Measurements from ENCODE around the gene ERCC6L2.

ERCC6L2 gene

DNA sequence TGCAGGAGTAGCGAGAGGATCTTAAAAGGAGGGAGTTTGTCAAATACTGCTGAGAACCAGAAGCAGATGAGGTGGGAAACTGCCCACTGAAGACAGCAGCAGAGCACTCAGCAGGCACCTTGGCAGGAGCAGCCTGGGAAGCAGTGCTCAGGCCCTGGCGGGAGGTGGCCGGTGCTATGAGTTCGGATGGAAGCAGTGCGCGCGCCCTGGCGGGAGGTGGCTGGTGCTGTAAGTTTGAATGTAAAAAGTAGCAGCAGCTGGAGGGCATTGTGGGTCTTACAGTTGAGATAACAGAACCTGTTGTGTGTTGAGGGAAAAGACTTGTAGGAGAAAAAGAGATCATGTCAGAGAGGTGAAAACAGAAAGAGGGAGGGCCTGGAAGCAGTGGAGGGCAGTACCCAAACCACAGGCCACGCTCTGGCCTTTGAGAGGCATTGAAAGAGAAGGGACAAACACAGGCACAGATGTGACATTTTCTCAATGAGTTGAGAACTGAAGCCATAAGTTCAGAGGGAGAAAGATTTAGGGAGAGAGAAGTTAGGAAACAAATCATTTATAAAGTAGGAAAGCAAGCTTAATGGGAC, 130.9 kb downstream of the ERCC6L2 start:
- no peak overlapping the region for H3K27ac ChIP-seq (ENCODE audit: low read depth, low read length)
- H3K36me3 ChIP-seq (ENCODE audit: control insufficient read depth, insufficient read depth, low read length), result peaks cover 7% of the 10 kb centered on the region
- no peaks in the 10 kb centered on the region for H3K4me1 ChIP-seq (ENCODE audit: control insufficient read depth, insufficient read depth, low read length)
- no peak overlapping the region for H3K9ac ChIP-seq (ENCODE audit: low read length)
- no peak overlapping the region for H3K4me3 ChIP-seq (ENCODE audit: low read length)
- no peaks in the 10 kb centered on the region for H3K27me3 ChIP-seq (ENCODE audit: control insufficient read depth, insufficient read depth, low read length)

DNA sequence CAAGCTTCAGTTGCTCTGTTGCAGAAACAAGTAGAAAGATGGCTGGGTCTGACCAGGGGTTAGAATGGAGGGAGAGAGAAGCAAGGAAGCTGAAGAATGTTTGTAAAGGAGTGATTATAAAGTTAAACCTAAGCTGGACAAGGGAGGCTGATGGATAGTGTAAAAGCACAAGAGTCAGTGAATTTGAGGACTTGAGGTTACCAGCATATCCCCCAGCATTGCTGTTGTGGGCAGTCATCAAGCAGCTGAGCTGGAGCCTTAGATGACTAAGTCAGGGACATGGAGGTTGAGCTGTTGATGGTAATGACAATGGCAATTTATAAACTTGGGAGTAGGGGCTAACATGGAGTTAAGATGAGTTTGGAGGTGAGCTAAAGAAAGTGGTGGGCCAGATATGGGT, 131.5 kb downstream of the ERCC6L2 start:
- no peak overlapping the region for H3K27ac ChIP-seq (ENCODE audit: low read depth, low read length)
- no peaks in the 10 kb centered on the region for H3K27me3 ChIP-seq (ENCODE audit: control insufficient read depth, insufficient read depth, low read length)
- no peak overlapping the region for H3K4me3 ChIP-seq (ENCODE audit: low read length)
- peaks cover 7% of the 10 kb centered on the region for H3K36me3 ChIP-seq (ENCODE audit: control insufficient read depth, insufficient read depth, low read length)
- H3K4me1 ChIP-seq (ENCODE audit: control insufficient read depth, insufficient read depth, low read length), result no peaks in the 10 kb centered on the region
- H3K9ac ChIP-seq (ENCODE audit: low read length), result no peak overlapping the region

DNA sequence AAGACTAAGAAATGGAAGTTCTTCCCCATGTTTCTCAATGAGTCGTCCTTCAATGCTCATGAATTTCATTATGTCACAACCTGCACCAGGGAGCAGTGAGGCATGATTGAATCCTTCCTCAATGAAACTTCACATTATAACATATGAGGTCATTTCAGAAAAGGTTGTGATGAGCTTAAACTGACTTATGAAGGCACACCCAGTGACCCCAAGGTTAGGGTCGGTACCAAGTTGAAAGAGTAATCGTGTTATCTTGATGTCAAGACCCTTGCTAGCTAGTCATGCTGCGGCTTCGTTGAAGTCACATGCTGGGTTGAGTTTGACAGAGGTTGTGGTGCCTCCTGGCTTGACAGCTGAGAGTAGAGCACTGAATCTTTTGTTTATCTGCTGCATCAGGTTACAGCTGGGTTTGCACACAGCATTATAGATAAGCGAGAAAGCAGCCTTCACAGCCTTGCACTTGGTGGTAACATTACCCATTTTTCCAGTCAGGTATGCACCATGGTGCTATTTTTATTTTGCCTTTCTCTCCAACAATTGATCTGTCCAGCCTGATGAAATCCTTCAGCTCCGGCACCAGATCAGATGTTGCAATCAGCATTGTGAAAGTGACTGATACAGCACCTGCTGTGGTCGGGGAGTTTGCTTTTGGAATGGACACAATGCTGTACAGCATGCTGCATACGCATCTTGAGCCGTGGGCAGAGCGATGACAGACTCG, 133.2 kb downstream of the ERCC6L2 start:
- H3K27ac ChIP-seq (ENCODE audit: low read depth, low read length), result no peak overlapping the region
- no peak overlapping the region for H3K9ac ChIP-seq (ENCODE audit: low read length)
- no peak overlapping the region for H3K4me3 ChIP-seq (ENCODE audit: low read length)
- H3K4me1 ChIP-seq (ENCODE audit: control insufficient read depth, insufficient read depth, low read length), result no peaks in the 10 kb centered on the region
- peaks cover 7% of the 10 kb centered on the region for H3K36me3 ChIP-seq (ENCODE audit: control insufficient read depth, insufficient read depth, low read length)
- H3K27me3 ChIP-seq (ENCODE audit: control insufficient read depth, insufficient read depth, low read length), result no peaks in the 10 kb centered on the region

- peaks cover 7% of the 10 kb centered on the region for H3K36me3 ChIP-seq (ENCODE audit: control insufficient read depth, insufficient read depth, low read length)
- H3K9ac ChIP-seq (ENCODE audit: low read length), result no peak overlapping the region
- H3K4me3 ChIP-seq (ENCODE audit: low read length), result no peak overlapping the region
- no peaks in the 10 kb centered on the region for H3K27me3 ChIP-seq (ENCODE audit: control insufficient read depth, insufficient read depth, low read length)
- no peak overlapping the region for H3K27ac ChIP-seq (ENCODE audit: low read depth, low read length)
- H3K4me1 ChIP-seq (ENCODE audit: control insufficient read depth, insufficient read depth, low read length), result no peaks in the 10 kb centered on the region
These were observed 133.7 kb downstream of the ERCC6L2 start for GRCh38 chr9:96009223-96009602.

- Histone ChIP-seq H3K9ac (ENCODE audit: low read length) (no peak overlapping the region), H3K36me3 (ENCODE audit: control insufficient read depth, insufficient read depth, low read length) (peaks cover 7% of the 10 kb centered on the region), H3K27ac (ENCODE audit: low read depth, low read length) (no peak overlapping the region), H3K27me3 (ENCODE audit: control insufficient read depth, insufficient read depth, low read length) (no peaks in the 10 kb centered on the region), H3K4me3 (ENCODE audit: low read length) (no peak overlapping the region), H3K4me1 (ENCODE audit: control insufficient read depth, insufficient read depth, low read length) (no peaks in the 10 kb centered on the region)
These were observed 134.4 kb downstream of the ERCC6L2 start for GRCh38 chr9:96009690-96010472.

GRCh38 chr9:96014078-96014477, 138.6 kb downstream of the ERCC6L2 start:
- no peak overlapping the region for H3K4me3 ChIP-seq (ENCODE audit: low read length)
- no peak overlapping the region for H3K27ac ChIP-seq (ENCODE audit: low read depth, low read length)
- no peaks in the 10 kb centered on the region for H3K27me3 ChIP-seq (ENCODE audit: control insufficient read depth, insufficient read depth, low read length)
- peaks cover 5% of the 10 kb centered on the region for H3K36me3 ChIP-seq (ENCODE audit: control insufficient read depth, insufficient read depth, low read length)
- no peaks in the 10 kb centered on the region for H3K4me1 ChIP-seq (ENCODE audit: control insufficient read depth, insufficient read depth, low read length)
- H3K9ac ChIP-seq (ENCODE audit: low read length), result no peak overlapping the region

DNA sequence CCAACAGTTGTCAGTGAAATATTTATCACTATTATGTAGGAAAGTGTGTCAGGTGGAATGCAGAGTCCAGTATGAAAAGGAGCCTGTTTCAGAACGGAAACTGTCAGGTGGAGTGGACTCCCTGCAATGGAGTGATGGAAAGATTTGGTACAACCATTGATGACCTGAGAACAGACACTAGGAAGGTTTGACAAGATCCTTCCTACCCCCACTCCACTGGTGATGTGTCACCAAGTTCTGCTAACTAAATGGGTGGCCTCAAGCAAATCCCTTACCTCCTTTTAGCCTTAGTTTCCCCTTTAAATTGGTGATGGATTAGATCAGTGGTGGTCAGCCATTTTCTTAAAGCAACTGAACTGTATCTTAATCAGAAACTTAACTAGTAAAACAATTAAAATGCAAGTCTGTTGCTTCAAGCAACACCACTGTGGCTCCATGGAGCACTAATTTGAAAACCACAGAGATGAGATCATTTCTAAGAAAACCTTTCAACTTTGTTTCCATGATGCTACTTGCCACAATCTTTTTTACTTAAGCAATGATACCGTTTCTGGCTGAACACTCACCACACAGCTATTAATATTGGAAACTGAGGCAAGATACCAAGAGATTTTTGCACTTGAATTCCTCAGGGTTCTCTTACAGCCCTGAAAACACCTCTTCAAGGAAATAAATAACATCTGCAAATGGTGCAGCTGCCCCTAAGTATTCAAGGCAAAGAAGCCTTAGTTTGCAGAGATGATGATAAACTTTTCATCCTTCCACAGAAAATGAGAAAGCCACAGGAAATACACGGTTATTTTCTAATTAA, 140.6 kb downstream of the ERCC6L2 start:
- Histone ChIP-seq H3K27me3 (ENCODE audit: control insufficient read depth, insufficient read depth, low read length) (no peaks in the 10 kb centered on the region), H3K36me3 (ENCODE audit: control insufficient read depth, insufficient read depth, low read length) (peaks cover 5% of the 10 kb centered on the region), H3K4me1 (ENCODE audit: control insufficient read depth, insufficient read depth, low read length) (no peaks in the 10 kb centered on the region), H3K27ac (ENCODE audit: low read depth, low read length) (no peak overlapping the region), H3K9ac (ENCODE audit: low read length) (no peak overlapping the region), H3K4me3 (ENCODE audit: low read length) (no peak overlapping the region)
